Stimulated activated CD8-positive, alpha-beta memory T cell treated with anti-CD3 and anti-CD28 coated beads, Interleukin-12 subunit alpha, Interleukin-12 subunit beta, amount 100 ng/mL, for 1 hour (primary cell): ENCODE measurements around the gene KIAA0825.
"Not testable (repeated sequence)": the region's sequence is repeated elsewhere in the genome, so short reads cannot be mapped to it uniquely, and the experiment has no call there.

Experiments
- DNase-seq: peaks from one replicate; pipeline ENCODE4 v3.0.0-alpha.2; 2020; ENCODE audit warnings: low read depth

KIAA0825 gene

GRCh38 chr5:94239266-94239665 is 379.1 kb downstream of the KIAA0825 start:
- no peak for DNase-seq

- DNase-seq, result no peak
Measured at GRCh38 chr5:94234987-94235386, 383.4 kb downstream of the KIAA0825 start.

- no peak for DNase-seq
Measured at GRCh38 chr5:94228791-94229190, 389.6 kb downstream of the KIAA0825 start.

- no peak for DNase-seq
Measured at GRCh38 chr5:94223235-94223634, 395.2 kb downstream of the KIAA0825 start.

- DNase-seq, result no peak
Measured at GRCh38 chr5:94218374-94218773, 400.0 kb downstream of the KIAA0825 start.

GRCh38 chr5:94217745-94218144 is 400.7 kb downstream of the KIAA0825 start:
- DNase-seq, result no peak

GRCh38 chr5:94217216-94217615 is 401.2 kb downstream of the KIAA0825 start:
- DNase-seq, result no peak

GRCh38 chr5:94212476-94212875 is 405.9 kb downstream of the KIAA0825 start:
- no peak for DNase-seq

- no peak for DNase-seq
Measured at GRCh38 chr5:94209774-94210355, 408.5 kb downstream of the KIAA0825 start.

- no peak for DNase-seq
Measured at GRCh38 chr5:94209272-94209671, 409.1 kb downstream of the KIAA0825 start.

GRCh38 chr5:94199566-94199965 is 418.8 kb downstream of the KIAA0825 start:
- no peak for DNase-seq

- DNase-seq, result no peak
Measured at GRCh38 chr5:94197970-94198369, 420.4 kb downstream of the KIAA0825 start.

- no peak for DNase-seq
Measured at GRCh38 chr5:94196953-94197352, 421.5 kb downstream of the KIAA0825 start.

- DNase-seq, result no peak
Measured at GRCh38 chr5:94192658-94193391, 425.6 kb downstream of the KIAA0825 start.

- no peak for DNase-seq
Measured at GRCh38 chr5:94191604-94192003, 426.8 kb downstream of the KIAA0825 start.

- no peak for DNase-seq
Measured at GRCh38 chr5:94188725-94189124, 429.7 kb downstream of the KIAA0825 start.

GRCh38 chr5:94184870-94185269 is 433.5 kb downstream of the KIAA0825 start:
- DNase-seq, result no peak

- DNase-seq, result no peak
Measured at GRCh38 chr5:94181895-94182294, 436.5 kb downstream of the KIAA0825 start.

GRCh38 chr5:94180761-94181160 is 437.6 kb downstream of the KIAA0825 start:
- no peak for DNase-seq

- no peak for DNase-seq
Measured at GRCh38 chr5:94175912-94176311, 442.5 kb downstream of the KIAA0825 start.

- no peak for DNase-seq
Measured at GRCh38 chr5:94174748-94175411, 443.5 kb downstream of the KIAA0825 start.

GRCh38 chr5:94173100-94173499 is 445.3 kb downstream of the KIAA0825 start:
- no peak for DNase-seq

- DNase-seq, result not testable (repeated sequence)
Measured at GRCh38 chr5:94171070-94171469, 447.3 kb downstream of the KIAA0825 start.
